Activated naive CD4-positive, alpha-beta T cell treated with anti-CD3 and anti-CD28 coated beads for 36 hours (primary cell): ENCODE data around the gene LRRC7. TPM values are rescaled to one million over a fixed set of nuclear protein-coding genes. Genes with fewer than 3 reads are reported as not detected.

ENCODE experiments used
- CTCF ChIA-PET: fragments of 350-600 bp; sonication (Branson Sonifier 250); formaldehyde crosslinking; loops from one replicate; lab custom pipeline; 2021; ENCODE audit warnings: antibody characterized with exemption; lab: Charles Lee
- DNase-seq: peaks from one replicate; pipeline ENCODE4 v3.0.0-alpha.2; 2020
- H3K27ac Mint-ChIP-seq: one replicate; pipeline ENCODE4 v1.8.0; 2021; ENCODE audit warnings: mild to moderate bottlenecking, mixed read lengths
- H3K27me3 Mint-ChIP-seq: one replicate; pipeline ENCODE4 v1.8.0; 2021; ENCODE audit warnings: low read depth, mixed read lengths
- H3K36me3 Mint-ChIP-seq: one replicate; pipeline ENCODE4 v1.8.0; 2021; ENCODE audit warnings: low read depth, mixed read lengths
- H3K4me1 Mint-ChIP-seq: one replicate; pipeline ENCODE4 v1.8.0; 2021; ENCODE audit warnings: low read depth, mixed read lengths
- H3K4me3 Mint-ChIP-seq: one replicate; pipeline ENCODE4 v1.8.0; 2021; ENCODE audit warnings: mild to moderate bottlenecking, moderate library complexity, mixed read lengths
- H3K9me3 Mint-ChIP-seq: one replicate; pipeline ENCODE4 v1.8.0; 2021; ENCODE audit warnings: mixed read lengths
- intact Hi-C: fragments of 100-400 bp; cut with micrococcal nuclease; formaldehyde crosslinking; loops from one replicate; pipeline ENCODE4 v1.15.1; 2023
- total RNA-seq, 2 experiments: library from RNA; stranded (reverse); gene quantifications; one replicate each; pipeline ENCODE4 v1.2.3, GENCODE V29; 2021

The LRRC7 gene
- total RNA-seq, 2 experiments from 2014 or later: not detected

DNA sequence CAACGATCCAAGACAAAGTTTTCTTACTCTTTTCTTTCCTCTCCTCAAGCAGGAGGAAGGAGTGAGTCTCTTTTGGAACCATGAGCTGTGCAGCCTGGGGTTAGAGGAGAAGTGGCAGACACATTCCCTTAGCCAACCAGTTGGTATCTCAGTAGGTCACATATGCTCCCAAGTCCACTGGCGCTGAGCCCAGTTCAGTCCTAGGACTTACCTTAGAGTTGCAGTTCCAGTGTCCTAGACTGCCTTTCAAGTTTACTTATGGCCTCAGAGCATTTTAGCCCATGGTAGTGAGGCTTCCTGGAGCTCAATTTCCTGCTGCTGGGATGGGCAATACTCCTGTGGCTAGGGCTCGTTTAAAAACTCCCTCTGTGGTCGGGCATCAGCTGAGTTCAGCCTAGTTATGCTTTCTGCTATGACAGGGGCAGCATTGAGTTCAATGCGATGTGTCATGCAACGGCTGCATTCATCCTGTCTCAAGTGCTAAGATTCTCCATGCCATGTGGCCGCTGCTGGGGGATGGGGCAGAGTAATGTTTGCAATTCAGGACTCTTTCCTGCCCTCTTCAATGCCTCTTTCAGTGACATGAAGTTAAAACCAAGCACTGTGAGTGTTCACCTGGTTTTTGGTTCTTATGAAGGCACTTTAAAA lies 103.8 kb downstream of the LRRC7 start:
- no peak for DNase-seq
- Mint-ChIP-seq H3K27me3 (no peaks in the 10 kb centered on the region), H3K36me3 (no peaks in the 10 kb centered on the region), H3K9me3 (no peaks in the 10 kb centered on the region), H3K4me1 (no peaks in the 10 kb centered on the region), H3K4me3 (no peak overlapping the region), H3K27ac (no peak overlapping the region)
- CTCF ChIA-PET: no interaction called here
- intact Hi-C loops: no loop called here

DNA sequence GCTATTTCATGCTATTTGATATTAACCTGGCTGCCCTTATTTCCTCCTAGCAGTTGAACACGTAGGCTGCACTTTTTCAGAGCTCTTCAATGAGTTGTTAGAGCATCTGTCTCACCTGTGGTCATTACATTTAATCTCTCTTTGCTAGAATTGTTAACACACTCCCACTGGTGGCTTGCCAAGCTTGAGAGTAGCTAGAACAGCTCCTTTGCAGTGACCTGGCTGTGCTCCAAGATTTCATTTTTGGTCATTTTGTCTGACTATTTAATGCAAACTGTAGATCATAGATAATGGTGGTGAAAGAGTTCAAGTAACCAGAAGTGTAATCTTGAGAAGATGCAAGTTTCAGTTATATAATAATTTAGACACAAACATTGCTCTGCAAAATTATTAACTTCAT lies 105.6 kb downstream of the LRRC7 start:
- DNase-seq: no peak
- Mint-ChIP-seq H3K9me3 (peaks cover 1% of the 10 kb centered on the region), H3K27ac (no peak overlapping the region), H3K27me3 (no peaks in the 10 kb centered on the region), H3K4me1 (no peaks in the 10 kb centered on the region), H3K36me3 (no peaks in the 10 kb centered on the region), H3K4me3 (no peak overlapping the region)
- intact Hi-C loops: no loop called here
- CTCF ChIA-PET: no interaction called here

GRCh38 chr1:69679965-69680364 lies 112.2 kb downstream of the LRRC7 start:
- Mint-ChIP-seq H3K27me3 (no peaks in the 10 kb centered on the region), H3K4me3 (no peak overlapping the region), H3K27ac (no peak overlapping the region), H3K36me3 (no peaks in the 10 kb centered on the region), H3K9me3 (peaks cover 3% of the 10 kb centered on the region), H3K4me1 (no peaks in the 10 kb centered on the region)
- no peak for DNase-seq
- intact Hi-C loops: no loop called here
- CTCF ChIA-PET: no interaction called here

DNA sequence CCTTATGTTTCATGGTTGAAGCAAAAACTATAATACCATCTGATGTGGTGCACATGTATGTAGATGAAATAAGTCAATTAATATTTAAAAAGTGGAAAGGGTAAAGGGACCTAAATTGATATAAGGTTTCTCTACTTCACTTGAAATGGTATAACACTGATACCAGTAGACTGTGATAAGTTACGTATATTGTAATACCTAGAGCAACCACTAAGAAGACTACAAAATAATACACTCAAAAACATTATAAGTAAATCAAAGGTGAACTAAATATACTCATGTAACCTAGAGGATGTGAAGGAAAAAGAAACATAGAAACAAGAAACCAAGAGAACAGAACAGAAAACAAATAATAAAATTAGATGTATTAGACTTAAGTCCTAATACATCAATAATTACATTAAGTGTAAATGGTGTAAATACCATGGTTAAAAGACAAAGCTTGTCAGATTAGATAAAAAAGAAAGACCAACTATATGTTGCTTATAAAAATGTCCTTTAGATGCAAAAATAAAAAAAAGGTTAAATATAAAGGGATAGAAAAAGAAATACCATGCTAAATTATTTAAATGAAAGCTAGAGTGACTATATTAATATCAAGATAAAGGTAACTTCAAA lies 118.8 kb downstream of the LRRC7 start:
- Mint-ChIP-seq H3K36me3 (no peaks in the 10 kb centered on the region), H3K9me3 (peaks cover 2% of the 10 kb centered on the region), H3K27ac (no peak overlapping the region), H3K4me1 (no peaks in the 10 kb centered on the region), H3K27me3 (no peaks in the 10 kb centered on the region), H3K4me3 (no peak overlapping the region)
- intact Hi-C loops: no loop called here
- DNase-seq: no peak
- CTCF ChIA-PET: no interaction called here

- no peaks in the 10 kb centered on the region for H3K4me1 Mint-ChIP-seq
- CTCF ChIA-PET: no interaction called here
- intact Hi-C loops: no loop called here
- no peak overlapping the region for H3K27ac Mint-ChIP-seq
- H3K27me3 Mint-ChIP-seq: no peaks in the 10 kb centered on the region
- no peak overlapping the region for H3K4me3 Mint-ChIP-seq
- H3K36me3 Mint-ChIP-seq: no peaks in the 10 kb centered on the region
- DNase-seq: no peak
- H3K9me3 Mint-ChIP-seq: peaks cover 2% of the 10 kb centered on the region
Measured at GRCh38 chr1:69688193-69688592, 120.5 kb downstream of the LRRC7 start.

- peaks cover 6% of the 10 kb centered on the region for H3K9me3 Mint-ChIP-seq
- H3K4me3 Mint-ChIP-seq: no peak overlapping the region
- no peaks in the 10 kb centered on the region for H3K4me1 Mint-ChIP-seq
- no peaks in the 10 kb centered on the region for H3K27me3 Mint-ChIP-seq
- DNase-seq: no peak
- CTCF ChIA-PET: no interaction called here
- intact Hi-C loops: no loop called here
- no peaks in the 10 kb centered on the region for H3K36me3 Mint-ChIP-seq
- no peak overlapping the region for H3K27ac Mint-ChIP-seq
Measured at GRCh38 chr1:69691179-69691578, 123.5 kb downstream of the LRRC7 start.

DNA sequence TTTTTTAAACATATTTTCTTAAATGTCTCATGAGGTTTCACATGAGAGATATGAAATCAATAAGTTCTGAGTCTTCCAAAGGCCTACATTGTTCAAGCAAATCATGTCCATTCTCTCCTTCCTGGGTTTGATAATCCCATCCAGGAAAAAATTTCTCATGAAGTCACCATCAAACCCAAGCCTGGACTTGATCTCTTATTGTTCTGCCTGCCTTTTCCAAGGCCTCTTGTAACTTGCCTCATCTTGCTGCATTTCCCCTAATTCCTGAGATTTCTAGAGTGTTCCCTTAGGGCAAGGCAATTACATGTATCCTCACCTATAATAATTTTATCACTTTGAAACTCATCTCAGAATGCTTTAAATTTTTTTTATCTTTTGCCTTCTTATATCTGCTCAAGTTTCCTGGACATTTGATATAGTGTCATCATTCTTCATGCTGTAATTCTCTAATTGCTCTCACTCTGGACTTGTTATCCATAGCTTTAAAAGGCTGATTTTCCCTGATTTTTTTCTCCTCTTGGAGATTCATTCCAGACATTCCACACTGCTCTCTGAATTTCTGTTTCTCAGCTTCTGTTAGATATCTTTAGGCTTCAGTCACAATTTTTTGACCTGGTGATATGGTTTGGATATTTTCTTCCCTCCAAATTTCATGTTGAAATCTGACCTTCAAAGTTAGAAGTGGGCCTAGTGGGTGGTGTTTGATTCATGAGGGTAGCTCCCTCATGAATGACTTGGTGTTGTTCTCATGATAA lies 126.4 kb downstream of the LRRC7 start:
- intact Hi-C loops: no loop called here
- Mint-ChIP-seq H3K27ac (no peak overlapping the region), H3K27me3 (no peaks in the 10 kb centered on the region), H3K4me1 (no peaks in the 10 kb centered on the region), H3K4me3 (no peak overlapping the region), H3K36me3 (no peaks in the 10 kb centered on the region), H3K9me3 (peaks cover 16% of the 10 kb centered on the region)
- no peak for DNase-seq
- CTCF ChIA-PET: no interaction called here

GRCh38 chr1:69697340-69697739 lies 129.6 kb downstream of the LRRC7 start:
- Mint-ChIP-seq H3K27ac (no peak overlapping the region), H3K27me3 (no peaks in the 10 kb centered on the region), H3K4me3 (no peak overlapping the region), H3K36me3 (no peaks in the 10 kb centered on the region), H3K9me3 (peaks cover 16% of the 10 kb centered on the region), H3K4me1 (no peaks in the 10 kb centered on the region)
- intact Hi-C loops: no loop called here
- DNase-seq: no peak
- CTCF ChIA-PET: no interaction called here

DNA sequence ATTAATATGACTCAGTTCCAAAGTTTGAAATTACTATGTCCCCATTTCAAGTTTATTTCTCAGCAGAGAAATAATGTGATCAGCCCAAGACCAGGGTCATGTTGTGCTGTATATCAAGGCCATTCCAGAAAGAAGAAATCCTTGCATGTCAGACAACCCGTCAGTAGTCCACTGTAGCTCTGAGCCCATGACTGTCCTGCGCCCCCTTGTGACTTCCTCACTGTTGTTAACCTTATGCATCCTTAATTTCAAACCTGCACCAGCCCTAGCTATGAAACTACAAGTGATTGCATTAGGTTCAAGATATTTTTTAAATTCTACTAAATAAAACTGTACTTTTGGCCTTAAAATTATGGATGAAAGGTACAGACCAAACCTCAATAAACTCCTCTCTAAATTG lies 133.0 kb downstream of the LRRC7 start:
- no peaks in the 10 kb centered on the region for H3K36me3 Mint-ChIP-seq
- H3K4me3 Mint-ChIP-seq: no peak overlapping the region
- CTCF ChIA-PET: no interaction called here
- no peaks in the 10 kb centered on the region for H3K27me3 Mint-ChIP-seq
- DNase-seq: no peak
- no peak overlapping the region for H3K27ac Mint-ChIP-seq
- H3K9me3 Mint-ChIP-seq: peaks cover 10% of the 10 kb centered on the region
- intact Hi-C loops: no loop called here
- no peaks in the 10 kb centered on the region for H3K4me1 Mint-ChIP-seq

DNA sequence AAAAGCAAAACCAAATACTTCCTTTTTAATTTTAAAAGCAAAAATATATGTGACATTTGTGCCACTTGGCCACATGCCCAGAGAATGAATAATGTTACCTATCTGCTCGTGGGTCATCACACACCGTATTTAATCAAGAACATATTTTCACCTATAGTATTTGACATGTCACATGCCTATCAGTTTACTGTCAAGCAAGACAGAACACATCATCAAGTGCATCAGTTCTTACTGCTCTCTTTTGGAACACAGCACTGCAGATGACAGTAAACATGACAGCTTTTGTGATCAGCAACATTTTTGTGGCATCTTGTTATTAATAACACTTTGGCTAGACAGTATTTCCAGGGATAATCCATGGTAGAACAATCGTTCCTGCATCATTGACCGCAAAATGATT lies 134.4 kb downstream of the LRRC7 start:
- no peaks in the 10 kb centered on the region for H3K36me3 Mint-ChIP-seq
- no peak overlapping the region for H3K4me3 Mint-ChIP-seq
- DNase-seq: no peak
- no peaks in the 10 kb centered on the region for H3K27me3 Mint-ChIP-seq
- CTCF ChIA-PET: no interaction called here
- H3K27ac Mint-ChIP-seq: no peak overlapping the region
- H3K4me1 Mint-ChIP-seq: no peaks in the 10 kb centered on the region
- peaks cover 5% of the 10 kb centered on the region for H3K9me3 Mint-ChIP-seq
- intact Hi-C loops: no loop called here

- CTCF ChIA-PET: no interaction called here
- no peak overlapping the region for H3K4me3 Mint-ChIP-seq
Measured at GRCh38 chr1:69706473-69706872, 138.8 kb downstream of the LRRC7 start.

DNA sequence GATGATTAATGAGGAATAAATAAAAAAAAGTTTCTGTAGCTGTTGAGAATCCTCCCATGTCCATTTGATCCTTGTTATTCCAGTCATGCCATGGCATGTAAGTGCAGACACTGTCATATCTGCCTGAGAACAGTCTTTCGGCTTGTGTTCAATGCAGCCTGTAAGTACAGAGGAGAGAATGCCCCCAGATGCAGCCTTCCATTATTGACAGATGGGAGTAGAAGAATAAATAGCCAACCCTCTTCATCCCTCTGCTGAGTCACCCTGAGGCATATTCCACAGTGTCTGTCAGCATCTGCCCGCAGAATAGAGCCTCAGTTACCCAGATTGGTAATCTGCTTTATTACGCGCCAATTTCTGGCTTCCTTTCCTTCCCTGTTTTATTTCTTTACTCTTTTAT lies 139.4 kb downstream of the LRRC7 start:
- intact Hi-C loops: no loop called here
- H3K27me3 Mint-ChIP-seq: no peaks in the 10 kb centered on the region
- H3K27ac Mint-ChIP-seq: no peak overlapping the region
- no peaks in the 10 kb centered on the region for H3K36me3 Mint-ChIP-seq
- H3K4me3 Mint-ChIP-seq: no peak overlapping the region
- no peak for DNase-seq
- no peaks in the 10 kb centered on the region for H3K9me3 Mint-ChIP-seq
- CTCF ChIA-PET: no interaction called here
- H3K4me1 Mint-ChIP-seq: no peaks in the 10 kb centered on the region

More at GRCh38 chr1:69706473-69706872, 138.8 kb downstream of the LRRC7 start:
- DNase-seq: no peak
- Mint-ChIP-seq H3K27me3 (no peaks in the 10 kb centered on the region), H3K4me1 (no peaks in the 10 kb centered on the region), H3K36me3 (no peaks in the 10 kb centered on the region), H3K27ac (no peak overlapping the region), H3K9me3 (no peaks in the 10 kb centered on the region)
- intact Hi-C loops: no loop called here
